H1 (cell line): Measurements from ENCODE around the gene PEAK1. TPM values are rescaled to one million over a fixed set of nuclear protein-coding genes. Genes with fewer than 3 reads are reported as not detected.

Experiments
- CTCF ChIA-PET: fragments of 300-600 bp; sonication (Branson Sonifier 250); formaldehyde crosslinking; loops from one replicate; lab custom pipeline; 2021; ENCODE audit not compliant: partially characterized antibody; lab: Charles Lee
- POLR2A ChIA-PET: fragments of 300-600 bp; sonication (Branson Sonifier 250); formaldehyde crosslinking; loops from one replicate; lab custom pipeline; 2021; ENCODE audit warnings: inconsistent platforms; ENCODE audit not compliant: partially characterized antibody; lab: Charles Lee
- DNase-seq, 2 experiments: peaks; one replicate each; pipeline versions ENCODE4 v3.0.0 to v3.0.0-alpha.2; 2010 to 2022; ENCODE audit warnings: low spot score in 2 of 2, low read depth in 1 of 2, mixed read lengths in 1 of 2
- FAIRE-seq: peaks from 2 replicates; lab custom pipeline; 2011; peaks lifted over from hg19 to GRCh38; lab: Jason Lieb, UNC
- H2AFZ ChIP-seq: 2 replicates; pipeline ENCODE4 v1.8.1; 2012; ENCODE audit warnings: low read length, inconsistent platforms
- H2AK5ac ChIP-seq: 2 replicates; pipeline ENCODE4 v1.6.1; 2013; ENCODE audit warnings: low read depth, low read length
- H2BK120ac ChIP-seq: replicated peaks from 2 replicates; pipeline ENCODE3; 2013; ENCODE audit warnings: low read depth, low read length, inconsistent platforms
- H2BK12ac ChIP-seq: 2 replicates; pipeline ENCODE4 v1.6.1; 2013; ENCODE audit warnings: low read depth, low read length
- H2BK15ac ChIP-seq: 2 replicates; pipeline ENCODE4 v1.6.1; 2013; ENCODE audit warnings: low read length
- H2BK20ac ChIP-seq: 2 replicates; pipeline ENCODE4 v1.6.1; 2013; ENCODE audit warnings: low read length
- H2BK5ac ChIP-seq: 2 replicates; pipeline ENCODE4 v1.6.1; 2013; ENCODE audit warnings: low read depth, low read length
- H3K14ac ChIP-seq: 2 replicates; pipeline ENCODE4 v1.6.1; 2013; ENCODE audit warnings: inconsistent platforms; ENCODE audit not compliant: insufficient read length
- H3K18ac ChIP-seq: 2 replicates; pipeline ENCODE4 v1.6.1; 2013; ENCODE audit warnings: low read length; ENCODE audit errors: extremely low read depth
- H3K23ac ChIP-seq: 2 replicates; pipeline ENCODE4 v1.6.1; 2013; ENCODE audit warnings: inconsistent platforms; ENCODE audit not compliant: insufficient read length
- H3K23me2 ChIP-seq: 2 replicates; pipeline ENCODE4 v1.6.1; 2013; ENCODE audit warnings: low read depth, low read length
- H3K27ac ChIP-seq: 2 replicates; pipeline ENCODE4 v1.6.1; 2011; ENCODE audit warnings: low read depth, low read length, inconsistent platforms
- H3K27me3 ChIP-seq, 4 experiments: replicated peaks in 1 of 4; 1 replicate in 1 of 4; 2 replicates in 3 of 4; pipeline versions ENCODE4 v1.6.1 to v1.8.1; 2011 to 2013; ENCODE audit warnings: low read length in 3 of 4, mild to moderate bottlenecking in 3 of 4, inconsistent platforms in 2 of 4, mixed read lengths in 2 of 4, moderate library complexity in 1 of 4; ENCODE audit not compliant: control insufficient read depth in 3 of 4, insufficient read depth in 3 of 4; ENCODE audit errors: extremely low read depth in 1 of 4
- H3K36me3 ChIP-seq, 4 experiments: 2 replicates each; pipeline versions ENCODE4 v1.6.1 to v1.8.1; 2011 to 2013; ENCODE audit warnings: mild to moderate bottlenecking in 4 of 4, low read length in 3 of 4, moderate library complexity in 2 of 4, control low read depth in 1 of 4, inconsistent platforms in 1 of 4; ENCODE audit not compliant: insufficient read depth in 4 of 4, control insufficient read depth in 2 of 4
- H3K4ac ChIP-seq: replicated peaks from 2 replicates; pipeline ENCODE3; 2013; ENCODE audit warnings: low read length, low read depth, mixed read lengths, inconsistent platforms; ENCODE audit not compliant: insufficient read length
- H3K4me1 ChIP-seq, 4 experiments: replicated peaks in 1 of 4; 1 replicate in 1 of 4; 2 replicates in 3 of 4; pipeline versions ENCODE4 v1.6.1 to v1.8.1; 2011 to 2013; ENCODE audit warnings: low read length in 3 of 4, inconsistent platforms in 2 of 4, mixed read lengths in 1 of 4; ENCODE audit not compliant: insufficient read depth in 4 of 4, control insufficient read depth in 3 of 4
- H3K4me2 ChIP-seq, 2 experiments: 2 replicates each; pipeline versions ENCODE4 v1.6.1 to v1.8.1; 2011 to 2013; ENCODE audit warnings: low read depth in 2 of 2, low read length in 2 of 2, control low read depth in 1 of 2, inconsistent platforms in 1 of 2, mild to moderate bottlenecking in 1 of 2; ENCODE audit not compliant: insufficient read depth in 1 of 2
- H3K4me3 ChIP-seq, 4 experiments: fragments of 200-600, 300-600 bp in 1 of 4; sonication (generic), shearing (Covaris generic), sonication (Bioruptor Twin) in 1 of 4; 2 replicates each; pipeline versions ENCODE4 v1.5.1 to v1.8.1; 2011 to 2016; ENCODE audit warnings: low read length in 4 of 4, low read depth in 3 of 4, control low read depth in 2 of 4, inconsistent platforms in 2 of 4, mild to moderate bottlenecking in 2 of 4, mixed read lengths in 1 of 4, moderate library complexity in 1 of 4; ENCODE audit not compliant: insufficient read depth in 2 of 4; ENCODE audit errors: extremely low read depth in 1 of 4
- H3K56ac ChIP-seq: replicated peaks from 2 replicates; pipeline ENCODE3; 2013; ENCODE audit warnings: low read depth, mild to moderate bottlenecking, mixed read lengths, low read length, inconsistent platforms; ENCODE audit not compliant: insufficient read length
- H3K79me1 ChIP-seq: 2 replicates; pipeline ENCODE4 v1.6.1; 2013; ENCODE audit warnings: low read depth, low read length, control low read depth
- H3K79me2 ChIP-seq, 2 experiments: 2 replicates each; pipeline versions ENCODE4 v1.6.1 to v1.8.1; 2012 to 2013; ENCODE audit warnings: low read length in 2 of 2, mild to moderate bottlenecking in 2 of 2, inconsistent platforms in 1 of 2; ENCODE audit not compliant: insufficient read depth in 2 of 2, control insufficient read depth in 1 of 2
- H3K9ac ChIP-seq, 4 experiments: replicated peaks in 1 of 4; 1 replicate in 1 of 4; 2 replicates in 3 of 4; pipeline versions ENCODE4 v1.6.1 to v1.8.1; 2011 to 2013; ENCODE audit warnings: low read depth in 3 of 4, low read length in 3 of 4, control low read depth in 2 of 4, mild to moderate bottlenecking in 2 of 4, moderate library complexity in 2 of 4, inconsistent platforms in 1 of 4; ENCODE audit errors: extremely low read depth in 1 of 4
- H3K9me3 ChIP-seq, 2 experiments: 2 replicates each; pipeline versions ENCODE4 v1.6.1 to v1.8.1; 2012 to 2013; ENCODE audit warnings: mild to moderate bottlenecking in 2 of 2, moderate library complexity in 2 of 2, control low read depth in 1 of 2, inconsistent platforms in 1 of 2, low read depth in 1 of 2, low read length in 1 of 2, mixed read lengths in 1 of 2; ENCODE audit not compliant: insufficient read depth in 2 of 2
- H4K20me1 ChIP-seq, 2 experiments: replicated peaks in 1 of 2; 2 replicates each; pipeline versions ENCODE3 to v1.8.1; 2011 to 2013; ENCODE audit warnings: inconsistent platforms in 2 of 2, low read length in 2 of 2, mild to moderate bottlenecking in 1 of 2; ENCODE audit not compliant: insufficient read depth in 2 of 2, control insufficient read depth in 1 of 2
- H4K5ac ChIP-seq: 2 replicates; pipeline ENCODE4 v1.6.1; 2013; ENCODE audit warnings: low read length, low read depth, mixed read lengths, inconsistent platforms; ENCODE audit not compliant: insufficient read length
- H4K8ac ChIP-seq: 2 replicates; pipeline ENCODE4 v1.8.0; 2013; ENCODE audit warnings: mild to moderate bottlenecking, moderate library complexity, low read length, inconsistent platforms; ENCODE audit not compliant: insufficient read depth; ENCODE audit errors: extremely low read depth
- H4K91ac ChIP-seq: replicated peaks from 2 replicates; pipeline ENCODE3; 2013; ENCODE audit warnings: low read length, mixed read lengths, inconsistent platforms; ENCODE audit not compliant: insufficient read length
- CEBPB ChIP-seq: IDR thresholded peaks from 2 replicates; pipeline ENCODE4 v1.6.1; 2012; ENCODE audit warnings: low read depth, low read length
- CHD2 ChIP-seq: IDR thresholded peaks from 2 replicates; pipeline ENCODE4 v1.6.1; 2012; ENCODE audit warnings: low read length, improper control_type of control experiment
- GABPA ChIP-seq: IDR thresholded peaks from 2 replicates; pipeline ENCODE4 v1.6.1; 2011; ENCODE audit warnings: mild to moderate bottlenecking, low read length, moderate library complexity, borderline replicate concordance; ENCODE audit not compliant: insufficient read depth
- GTF2F1 ChIP-seq: IDR thresholded peaks from 2 replicates; pipeline ENCODE4 v1.6.1; 2012; ENCODE audit warnings: low read depth, low read length, improper control_type of control experiment, borderline replicate concordance
- HDAC6 ChIP-seq: IDR thresholded peaks from one replicate; pipeline ENCODE4 v1.7.1; 2012; ENCODE audit warnings: low read depth, mild to moderate bottlenecking, inconsistent platforms, low read length, moderate library complexity
- PHF8 ChIP-seq: fragments of 200-600 bp; sonication (generic); conservative IDR thresholded peaks from 2 replicates; pipeline ENCODE4 v1.7.1; 2012; ENCODE audit warnings: low read depth, mild to moderate bottlenecking, inconsistent platforms, low read length, moderate library complexity
- RFX5 ChIP-seq: IDR thresholded peaks from 2 replicates; pipeline ENCODE4 v1.6.1; 2011; ENCODE audit warnings: low read depth, low read length, improper control_type of control experiment, borderline replicate concordance
- SAP30 ChIP-seq: fragments of 300-600 bp; sonication (generic); IDR thresholded peaks from 2 replicates; pipeline ENCODE4 v1.7.1; 2012; ENCODE audit warnings: low read length, moderate library complexity, mild to moderate bottlenecking, inconsistent platforms; ENCODE audit not compliant: insufficient read depth, insufficient replicate concordance
- WGBS, 2 experiments: shearing (Covaris generic) in 1 of 2; methylation state at CpG; one replicate each; pipeline versions ENCODE4 v1.1.6 to v1.1.7; 2013 to 2015; ENCODE audit warnings: low lambda C conversion rate in 2 of 2, mixed read lengths in 2 of 2, inconsistent platforms in 1 of 2, low coverage in 1 of 2, missing lambda C conversion rate in 1 of 2; ENCODE audit not compliant: insufficient replicate concordance in 2 of 2, insufficient coverage in 1 of 2, insufficient read length in 1 of 2; ENCODE audit errors: extremely low coverage in 1 of 2, missing lambda C conversion rate in 1 of 2; 5-methylcytosine and 5-hydroxymethylcytosine counted together
- polyA plus RNA-seq, 7 experiments: library from polyadenylated mRNA; depleted of rRNA in 3 of 7; stranded (reverse) in 5 of 7; unstranded in 2 of 7; fragments of >200 nt in 5 of 7; fragments of 200-250 nt in 2 of 7; gene quantifications; 1 replicate in 5 of 7; 2 replicates in 1 of 7; 4 replicates in 1 of 7; pipeline versions ENCODE4 v1.2.1 to v1.2.3, GENCODE V29; 2011 to 2013; ENCODE audit warnings: missing spikeins in 2 of 7, mixed read lengths in 2 of 7
- total RNA-seq: library from RNA; stranded (reverse); fragmentation: NEBNext Ultra II Directional; extraction: Animal tissue kit (Norgen Biotek cat#: 25700); gene quantifications from 2 replicates; pipeline ENCODE4 v1.2.1, GENCODE V29; 2021
- TF ChIP-seq, protein P1 (sequence below): IDR thresholded peaks from 2 replicates; pipeline ENCODE4 v1.6.1; 2011; ENCODE audit warnings: low read depth, mild to moderate bottlenecking, low read length; ENCODE audit not compliant: insufficient read depth

PEAK1 gene
- total and polyA plus RNA-seq, 2 of the 8 experiments (the other 6 are each of a cell fraction or from before 2014, with no cell fraction given), result 8.8 to 44.8 TPM

DNA sequence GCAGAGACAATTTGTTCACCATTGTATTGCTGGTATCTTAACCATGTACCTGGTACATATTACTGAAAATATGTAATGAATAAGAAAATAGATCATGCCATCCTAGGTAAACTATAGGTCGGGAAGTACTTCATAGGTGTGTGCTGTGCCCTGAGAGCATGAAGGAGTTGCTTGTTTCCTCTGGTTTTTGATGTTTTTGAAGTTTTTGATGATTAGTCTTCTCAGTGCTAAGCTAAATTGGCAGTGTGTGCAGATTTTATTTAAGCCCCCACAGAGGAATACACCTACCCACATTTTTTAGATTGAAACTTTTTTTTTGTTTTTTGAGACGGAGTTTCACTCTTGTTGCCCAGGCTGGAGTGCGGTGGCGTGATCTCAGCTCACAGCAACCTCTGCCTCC, 17.4 kb upstream of the PEAK1 start:
- Histone ChIP-seq H3K4me1 (no peaks in the 10 kb centered on the region), H4K5ac (no peak overlapping the region), H3K79me2 (peaks cover 0 to 40% of the 10 kb centered on the region in 2 experiments; a peak in 2 of 4 replicates), H3K27ac (no peak overlapping the region), H2AK5ac (no peak overlapping the region), H2AFZ (no peak overlapping the region), H4K8ac (no peak overlapping the region), H3K79me1 (no peaks in the 10 kb centered on the region), H2BK20ac (no peak overlapping the region), H3K14ac (no peak overlapping the region), H2BK120ac (no peak overlapping the region), H3K18ac (no peak overlapping the region), H3K36me3 (no peaks in the 10 kb centered on the region; a peak in 1 of 8 replicates), H3K4me2 (no peak overlapping the region), H3K9ac (no peak overlapping the region), H3K4ac (no peak overlapping the region), H2BK15ac (no peak overlapping the region), H3K4me3 (no peak overlapping the region), H4K20me1 (peaks cover 1 to 4% of the 10 kb centered on the region in 2 experiments), H3K56ac (no peak overlapping the region), H2BK12ac (no peak overlapping the region), H4K91ac (no peak overlapping the region), H2BK5ac (no peak overlapping the region), H3K23ac (no peak overlapping the region), H3K23me2 (no peaks in the 10 kb centered on the region), H3K27me3 (no peaks in the 10 kb centered on the region), H3K9me3 (no peaks in the 10 kb centered on the region)
- DNase-seq (no peak), FAIRE-seq (no peak)
- 96% methylated on average over 4 of the region's 4 CpGs; no CpG with 5 or more reads in 1 of the 2 experiments for WGBS, 2 experiments
- ChIA-PET POLR2A (interaction anchor here (1.3 kb wide), 2 partner anchors 11 to 59 kb away, joined by 3 to 4 read pairs; no protein-coding TSS in a partner anchor), CTCF (interaction anchor here (1.2 kb wide), 1 partner anchor 11 kb away, joined by 3 read pairs; no protein-coding TSS in a partner anchor)
- TF ChIP-seq GABPA (no peak), HDAC6 (no peak), GTF2F1 (no peak), CEBPB (no peak), PHF8 (no peak), SAP30 (no peak), RFX5 (no peak), CHD2 (no peak)
- TF ChIP-seq, protein P1, sequence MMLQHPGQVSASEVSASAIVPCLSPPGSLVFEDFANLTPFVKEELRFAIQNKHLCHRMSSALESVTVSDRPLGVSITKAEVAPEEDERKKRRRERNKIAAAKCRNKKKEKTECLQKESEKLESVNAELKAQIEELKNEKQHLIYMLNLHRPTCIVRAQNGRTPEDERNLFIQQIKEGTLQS, result no peak
